ENCODE results near the gene TMEM200B. TPM values are rescaled to one million over a fixed set of nuclear protein-coding genes. Genes with fewer than 3 reads are reported as not detected.
"Not testable (repeated sequence)": the region's sequence is repeated elsewhere in the genome, so short reads cannot be mapped to it uniquely, and the experiment has no call there.

TMEM200B gene
- total RNA-seq, 1 experiment from 2014 or later = 11.3 TPM

DNA sequence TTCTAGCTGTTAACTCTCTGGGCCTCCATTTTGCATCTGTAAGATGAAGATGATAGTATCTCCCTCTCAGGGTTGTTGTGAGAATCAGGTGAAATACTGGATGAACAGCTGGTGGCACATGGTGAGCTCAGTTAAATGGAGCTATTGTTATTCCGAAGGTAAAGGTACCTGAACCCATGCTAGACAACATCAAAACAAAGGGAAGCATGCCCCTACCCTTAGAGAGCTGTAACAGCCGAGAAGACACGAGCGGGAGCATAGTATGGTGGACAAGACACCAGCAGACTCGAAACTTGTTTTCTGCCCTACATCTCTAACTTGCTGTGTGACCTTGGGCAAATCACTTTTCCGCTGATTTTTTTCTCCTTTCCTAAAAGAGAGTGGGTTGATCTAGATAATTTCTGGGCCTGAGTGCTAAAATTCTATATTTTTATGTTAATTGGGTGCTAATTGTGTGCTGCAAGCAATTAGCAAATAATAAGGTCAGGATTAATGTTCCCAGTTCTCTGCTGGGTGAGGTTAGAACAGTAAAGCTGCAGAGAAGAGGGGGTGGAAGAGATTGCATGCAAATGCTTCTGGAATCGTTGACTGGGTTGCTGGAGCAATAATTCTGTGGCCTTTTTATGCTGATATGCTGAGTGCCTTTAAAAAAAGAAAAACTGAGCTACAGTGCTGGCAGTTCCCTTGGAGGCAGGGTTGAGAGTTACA is 10.8 kb downstream of the TMEM200B start:
- ChIA-PET CTCF (interaction anchor here (1.4 kb wide), 1 partner anchor 9 kb away, joined by 5 read pairs; no protein-coding TSS in a partner anchor), RAD21 (ENCODE audit: low non-redundant PET in 1 of 2, low total read pairs in 2 of 2, uncharacterized antibody in 2 of 2, unreplicated experiment in 2 of 2) (interaction anchor here in 1 of 2 experiments (0.6 kb wide), 1 partner anchor 337 kb away, joined by 3 read pairs; no protein-coding TSS in a partner anchor)

DNA sequence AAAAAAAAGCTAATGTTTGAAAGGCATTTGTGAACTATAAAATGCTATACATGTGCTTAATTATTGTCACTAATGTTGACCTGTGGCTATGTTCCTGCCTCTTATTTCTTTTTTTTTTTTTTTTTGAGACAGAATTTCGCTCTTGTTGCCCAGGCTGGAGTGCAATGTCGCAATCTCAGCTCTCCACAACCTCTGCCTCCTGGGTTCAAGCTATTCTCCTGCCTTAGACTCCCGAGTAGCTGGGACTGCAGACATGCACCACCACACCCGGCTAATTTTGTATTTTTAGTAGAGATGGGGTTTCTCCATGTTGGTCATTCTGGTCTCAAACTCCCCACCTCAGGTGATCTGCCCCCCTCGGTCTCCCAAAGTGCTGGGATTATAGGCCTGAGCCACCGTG is 15.7 kb downstream of the TMEM200B start:
- H3K4me1 ChIP-seq (ENCODE audit: control insufficient read depth in 1 of 2, insufficient read depth in 2 of 2, low read length in 2 of 2); DNase-seq (ENCODE audit: low read depth, low spot score); BruUV-seq (replicated peaks); H3K9ac ChIP-seq (ENCODE audit: low read length); H3K9me2 ChIP-seq (ENCODE audit: insufficient read depth); H3K4me2 ChIP-seq (ENCODE audit: low read length); H3K4me3 ChIP-seq (replicated peaks in 1 of 2; ENCODE audit: low read depth in 1 of 2, low read length in 2 of 2); H3K79me2 ChIP-seq (ENCODE audit: insufficient read depth, low read length); H2AFZ ChIP-seq (ENCODE audit: low read depth, low read length, poor library complexity, severe bottlenecking); H4K20me1 ChIP-seq (ENCODE audit: insufficient read depth); H3K36me3 ChIP-seq (ENCODE audit: control insufficient read depth in 1 of 2, insufficient read depth in 2 of 2, low read length in 2 of 2); H3K9me3 ChIP-seq (ENCODE audit: control insufficient read depth in 1 of 2, insufficient read depth in 1 of 2, low read depth in 1 of 2, low read length in 2 of 2); ATAC-seq; H3K27ac ChIP-seq (ENCODE audit: low read depth, low read length); intact Hi-C loops (cut with micrococcal nuclease); POLR2A ChIA-PET; H3K27me3 ChIP-seq (ENCODE audit: insufficient read depth, low read length): not testable (repeated sequence)
- ChIA-PET RAD21 (ENCODE audit: low non-redundant PET in 1 of 2, low total read pairs in 2 of 2, uncharacterized antibody in 2 of 2, unreplicated experiment in 2 of 2) (interaction anchor here in 1 of 2 experiments (0.5 kb wide), 1 partner anchor 17 kb away, joined by 6 read pairs; no protein-coding TSS in a partner anchor), CTCF (interaction anchor here (1.2 to 1.8 kb wide), 2 partner anchors 9 to 226 kb away, joined by 4 to 5 read pairs; no protein-coding TSS in a partner anchor)

More for the DNA sequence above, 10.8 kb downstream of the TMEM200B start:
- Histone ChIP-seq H2AFZ (ENCODE audit: low read depth, low read length, poor library complexity, severe bottlenecking) (no peak overlapping the region), H3K9me3 (ENCODE audit: control insufficient read depth in 1 of 2, insufficient read depth in 1 of 2, low read depth in 1 of 2, low read length in 2 of 2) (no peaks in the 10 kb centered on the region), H3K4me3 (replicated peaks in 1 of 2; ENCODE audit: low read depth in 1 of 2, low read length in 2 of 2) (no peak overlapping the region), H3K27ac (ENCODE audit: low read depth, low read length) (no peak overlapping the region), H4K20me1 (ENCODE audit: insufficient read depth) (no peaks in the 10 kb centered on the region), H3K4me2 (ENCODE audit: low read length) (no peak overlapping the region), H3K79me2 (ENCODE audit: insufficient read depth, low read length) (no peaks in the 10 kb centered on the region), H3K36me3 (ENCODE audit: control insufficient read depth in 1 of 2, insufficient read depth in 2 of 2, low read length in 2 of 2) (no peaks in the 10 kb centered on the region), H3K9me2 (ENCODE audit: insufficient read depth) (no peaks in the 10 kb centered on the region), H3K9ac (ENCODE audit: low read length) (no peak overlapping the region), H3K4me1 (ENCODE audit: control insufficient read depth in 1 of 2, insufficient read depth in 2 of 2, low read length in 2 of 2) (no peaks in the 10 kb centered on the region), H3K27me3 (ENCODE audit: insufficient read depth, low read length) (no peaks in the 10 kb centered on the region)
- ATAC-seq = no peak
- BruUV-seq (replicated peaks) = no TSS peak
- DNase-seq (ENCODE audit: low read depth, low spot score) = no peak
- POLR2A ChIA-PET = interaction anchor here (1.3 kb wide), 1 partner anchor 17 kb away, joined by 4 read pairs; no protein-coding TSS in a partner anchor
- intact Hi-C loops (cut with micrococcal nuclease) = no loop called here
- TF ChIP-seq YY1 (IDR thresholded peaks at IDR 0.05; ENCODE audit: extremely low read depth, insufficient replicate concordance, low read depth, low read length) = no peak
- no peak for TF ChIP-seq SP1 (IDR thresholded peaks at IDR 0.05; ENCODE audit: low read depth)
- no peak for TF ChIP-seq POLR2AphosphoS5 (IDR thresholded peaks at IDR 0.05; ENCODE audit: low read depth, low read length)
- TF ChIP-seq JUND (IDR thresholded peaks at IDR 0.05) = no peak
- TF ChIP-seq, protein P1, sequence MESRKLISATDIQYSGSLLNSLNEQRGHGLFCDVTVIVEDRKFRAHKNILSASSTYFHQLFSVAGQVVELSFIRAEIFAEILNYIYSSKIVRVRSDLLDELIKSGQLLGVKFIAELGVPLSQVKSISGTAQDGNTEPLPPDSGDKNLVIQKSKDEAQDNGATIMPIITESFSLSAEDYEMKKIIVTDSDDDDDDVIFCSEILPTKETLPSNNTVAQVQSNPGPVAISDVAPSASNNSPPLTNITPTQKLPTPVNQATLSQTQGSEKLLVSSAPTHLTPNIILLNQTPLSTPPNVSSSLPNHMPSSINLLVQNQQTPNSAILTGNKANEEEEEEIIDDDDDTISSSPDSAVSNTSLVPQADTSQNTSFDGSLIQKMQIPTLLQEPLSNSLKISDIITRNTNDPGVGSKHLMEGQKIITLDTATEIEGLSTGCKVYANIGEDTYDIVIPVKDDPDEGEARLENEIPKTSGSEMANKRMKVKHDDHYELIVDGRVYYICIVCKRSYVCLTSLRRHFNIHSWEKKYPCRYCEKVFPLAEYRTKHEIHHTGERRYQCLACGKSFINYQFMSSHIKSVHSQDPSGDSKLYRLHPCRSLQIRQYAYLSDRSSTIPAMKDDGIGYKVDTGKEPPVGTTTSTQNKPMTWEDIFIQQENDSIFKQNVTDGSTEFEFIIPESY (IDR thresholded peaks at IDR 0.05; ENCODE audit: extremely low read depth, insufficient replicate concordance, low read length) = no peak
- TF ChIP-seq, protein P2, sequence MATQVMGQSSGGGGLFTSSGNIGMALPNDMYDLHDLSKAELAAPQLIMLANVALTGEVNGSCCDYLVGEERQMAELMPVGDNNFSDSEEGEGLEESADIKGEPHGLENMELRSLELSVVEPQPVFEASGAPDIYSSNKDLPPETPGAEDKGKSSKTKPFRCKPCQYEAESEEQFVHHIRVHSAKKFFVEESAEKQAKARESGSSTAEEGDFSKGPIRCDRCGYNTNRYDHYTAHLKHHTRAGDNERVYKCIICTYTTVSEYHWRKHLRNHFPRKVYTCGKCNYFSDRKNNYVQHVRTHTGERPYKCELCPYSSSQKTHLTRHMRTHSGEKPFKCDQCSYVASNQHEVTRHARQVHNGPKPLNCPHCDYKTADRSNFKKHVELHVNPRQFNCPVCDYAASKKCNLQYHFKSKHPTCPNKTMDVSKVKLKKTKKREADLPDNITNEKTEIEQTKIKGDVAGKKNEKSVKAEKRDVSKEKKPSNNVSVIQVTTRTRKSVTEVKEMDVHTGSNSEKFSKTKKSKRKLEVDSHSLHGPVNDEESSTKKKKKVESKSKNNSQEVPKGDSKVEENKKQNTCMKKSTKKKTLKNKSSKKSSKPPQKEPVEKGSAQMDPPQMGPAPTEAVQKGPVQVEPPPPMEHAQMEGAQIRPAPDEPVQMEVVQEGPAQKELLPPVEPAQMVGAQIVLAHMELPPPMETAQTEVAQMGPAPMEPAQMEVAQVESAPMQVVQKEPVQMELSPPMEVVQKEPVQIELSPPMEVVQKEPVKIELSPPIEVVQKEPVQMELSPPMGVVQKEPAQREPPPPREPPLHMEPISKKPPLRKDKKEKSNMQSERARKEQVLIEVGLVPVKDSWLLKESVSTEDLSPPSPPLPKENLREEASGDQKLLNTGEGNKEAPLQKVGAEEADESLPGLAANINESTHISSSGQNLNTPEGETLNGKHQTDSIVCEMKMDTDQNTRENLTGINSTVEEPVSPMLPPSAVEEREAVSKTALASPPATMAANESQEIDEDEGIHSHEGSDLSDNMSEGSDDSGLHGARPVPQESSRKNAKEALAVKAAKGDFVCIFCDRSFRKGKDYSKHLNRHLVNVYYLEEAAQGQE (IDR thresholded peaks at IDR 0.05; ENCODE audit: low read depth) = no peak
- no peak for TF ChIP-seq ZNF274 (IDR thresholded peaks at IDR 0.05; ENCODE audit: low read depth, low read length)
- no peak for TF ChIP-seq CEBPB (IDR thresholded peaks at IDR 0.05; ENCODE audit: low read depth)
- TF ChIP-seq EGR1 (IDR thresholded peaks at IDR 0.05; ENCODE audit: low read depth) = no peak
- TF ChIP-seq RAD21 (IDR thresholded peaks at IDR 0.05; ENCODE audit: low read depth) = no peak
- TF ChIP-seq SRF (IDR thresholded peaks at IDR 0.05; ENCODE audit: low read depth) = no peak
- TF ChIP-seq SIN3A (IDR thresholded peaks at IDR 0.05; ENCODE audit: low read depth) = no peak
- no peak for TF ChIP-seq CBX3 (IDR thresholded peaks at IDR 0.05; ENCODE audit: low read depth)
- TF ChIP-seq, protein P3, sequence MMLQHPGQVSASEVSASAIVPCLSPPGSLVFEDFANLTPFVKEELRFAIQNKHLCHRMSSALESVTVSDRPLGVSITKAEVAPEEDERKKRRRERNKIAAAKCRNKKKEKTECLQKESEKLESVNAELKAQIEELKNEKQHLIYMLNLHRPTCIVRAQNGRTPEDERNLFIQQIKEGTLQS (IDR thresholded peaks at IDR 0.05) = no peak
- TF ChIP-seq, protein P4, sequence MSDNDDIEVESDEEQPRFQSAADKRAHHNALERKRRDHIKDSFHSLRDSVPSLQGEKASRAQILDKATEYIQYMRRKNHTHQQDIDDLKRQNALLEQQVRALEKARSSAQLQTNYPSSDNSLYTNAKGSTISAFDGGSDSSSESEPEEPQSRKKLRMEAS (IDR thresholded peaks at IDR 0.05) = no peak
- no peak for TF ChIP-seq ELF1 (IDR thresholded peaks at IDR 0.05; ENCODE audit: borderline replicate concordance, low read depth)

Data from HCT116 (cell line).